LNCaP clone FGC (cell line): ENCODE measurements around the gene AIPL1.

Experiments used
- DNase-seq: peaks from one replicate; pipeline ENCODE4 v3.0.0-alpha.2; 2011; ENCODE audit warnings: low read depth
- H3K4me3 ChIP-seq: 2 replicates; pipeline ENCODE4 v1.5.1; 2011; ENCODE audit warnings: mild to moderate bottlenecking, low read depth, low read length, control low read depth
- CTCF ChIP-seq: IDR thresholded peaks from 2 replicates; pipeline ENCODE4 v1.5.1; 2012; ENCODE audit warnings: mild to moderate bottlenecking; ENCODE audit not compliant: control insufficient read depth, insufficient read depth; ENCODE audit errors: extremely low read depth

AIPL1 gene

DNA sequence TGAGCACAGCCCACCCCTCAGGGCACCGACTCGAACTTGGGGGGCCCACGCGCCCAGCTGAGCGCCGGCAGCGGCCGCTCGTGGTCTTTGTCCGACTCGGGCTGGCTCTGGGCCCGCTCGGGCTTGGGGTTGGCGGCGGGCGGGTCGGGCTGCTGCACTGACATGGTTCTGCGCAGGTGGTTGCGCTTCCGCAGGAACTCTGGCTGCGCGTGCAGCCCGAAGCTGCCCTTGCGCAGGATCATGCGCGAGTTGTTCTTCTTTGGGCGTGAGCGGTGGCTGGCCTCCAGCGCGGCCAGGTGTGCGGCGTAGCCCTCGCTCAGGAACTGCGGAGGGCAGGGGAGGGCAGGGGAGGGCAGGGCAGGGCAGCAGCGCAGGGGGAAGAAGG, 20.4 kb upstream of the AIPL1 start:
- no peak for TF ChIP-seq CTCF
- peak; percentile 38 for DNase-seq
- H3K4me3 ChIP-seq: peak overlapping the region; percentile 28; the same call in 1 of the 2 replicates

- no peak for DNase-seq
- TF ChIP-seq CTCF: no peak
- H3K4me3 ChIP-seq: peak overlapping the region; percentile 28; the same call in 1 of the 2 replicates
Measured at GRCh38 chr17:6454495-6455320, 19.8 kb upstream of the AIPL1 start.

DNA sequence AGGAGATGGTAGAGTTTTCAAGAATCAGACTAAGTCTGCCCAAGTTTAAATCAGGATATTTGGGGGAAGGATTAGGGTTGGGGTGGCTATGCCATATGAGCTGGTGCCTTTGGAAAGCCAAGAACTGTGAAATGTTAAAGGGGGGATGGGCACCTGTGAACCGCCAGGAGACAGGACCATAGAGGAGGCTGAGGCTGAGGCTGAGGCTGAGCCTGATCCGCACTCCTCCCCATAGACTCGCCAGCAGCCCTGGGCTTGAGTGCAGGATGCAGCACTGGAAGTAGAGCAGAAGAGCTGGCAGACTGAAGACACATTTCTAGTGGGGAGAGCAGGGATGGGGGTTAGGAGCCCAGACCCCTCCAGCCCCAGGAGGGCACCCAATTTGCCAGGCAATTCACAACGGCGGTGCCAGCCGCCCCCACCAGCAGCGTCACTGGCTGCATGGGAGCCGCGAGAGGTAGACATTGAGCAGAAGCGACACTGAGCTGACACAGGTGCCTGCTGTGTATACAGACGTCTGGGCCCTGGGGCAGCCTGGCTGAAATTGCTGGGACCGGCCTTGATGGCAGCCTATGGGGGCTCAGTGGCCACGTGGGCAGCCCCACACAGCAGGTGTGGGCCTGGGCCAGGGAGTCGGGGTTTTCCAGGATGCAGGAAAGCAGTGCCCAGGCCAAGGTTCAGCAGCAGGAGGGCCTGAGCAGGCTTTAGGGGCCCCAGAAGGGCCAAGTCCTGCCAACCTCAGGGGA, 18.5 kb upstream of the AIPL1 start:
- no peak for TF ChIP-seq CTCF
- DNase-seq: no peak
- no peak overlapping the region for H3K4me3 ChIP-seq

GRCh38 chr17:6452471-6453266, 17.7 kb upstream of the AIPL1 start:
- no peak for TF ChIP-seq CTCF
- H3K4me3 ChIP-seq: no peak overlapping the region
- DNase-seq: no peak

- H3K4me3 ChIP-seq: no peak overlapping the region
- TF ChIP-seq CTCF: no peak
- DNase-seq: no peak
Measured at GRCh38 chr17:6450926-6451832, 16.3 kb upstream of the AIPL1 start.

DNA sequence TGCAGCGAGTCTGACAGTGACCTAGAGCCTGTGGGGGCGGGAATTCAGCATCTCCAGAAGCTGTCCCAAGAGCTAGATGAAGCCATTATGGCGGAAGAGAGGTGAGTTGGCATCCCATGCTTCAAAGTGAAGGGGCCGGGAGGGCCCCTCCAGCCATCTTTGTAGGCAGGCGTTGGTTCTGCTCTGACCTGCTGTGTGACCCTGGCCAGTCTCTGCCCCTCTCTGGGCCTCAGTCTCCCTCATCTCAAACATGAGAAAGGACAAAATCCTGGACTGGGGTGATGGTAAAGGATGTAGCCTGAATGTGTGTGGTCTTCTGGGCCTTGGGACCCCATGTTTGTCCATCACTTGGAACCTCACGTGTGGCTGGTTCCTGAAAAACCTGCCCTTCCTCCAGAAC, 14.4 kb upstream of the AIPL1 start:
- no peak overlapping the region for H3K4me3 ChIP-seq
- no peak for DNase-seq
- TF ChIP-seq CTCF: no peak
